Measurements from ENCODE around the gene RIC1.
A peak's percentile ranks its signal among the peaks of the same experiment; 100 is the strongest.

Gene RIC1

DNA sequence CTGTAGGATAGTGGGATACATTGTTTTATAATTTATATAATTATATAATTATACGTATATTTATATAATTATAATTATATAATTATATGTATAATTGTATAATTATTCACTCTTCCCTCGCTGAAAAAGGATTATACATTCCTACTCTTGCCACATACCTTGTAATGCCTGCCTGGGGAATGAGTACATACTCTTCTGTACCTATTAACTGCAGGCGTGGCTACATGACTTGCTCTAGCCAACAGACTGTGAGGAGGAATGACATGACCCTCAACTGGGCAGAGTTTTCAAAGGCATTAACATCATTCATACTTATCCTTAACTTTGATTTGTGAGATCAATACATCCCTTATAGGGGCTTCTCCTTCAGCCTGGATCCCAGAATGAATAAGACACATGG is 184.9 kb downstream of the RIC1 start:
- Histone ChIP-seq H3K4ac (ENCODE audit: low read depth, low read length) (no peak overlapping the region), H3K79me1 (ENCODE audit: low read length) (peaks cover 5% of the 10 kb centered on the region), H3K36me3 (ENCODE audit: control insufficient read depth in 1 of 2, insufficient read depth in 2 of 2, low read length in 2 of 2) (no peaks in the 10 kb centered on the region), H3K4me2 (ENCODE audit: low read length) (no peak overlapping the region), H3K23ac (ENCODE audit: low read length) (no peak overlapping the region), H4K8ac (ENCODE audit: low read depth, low read length) (no peak overlapping the region), H3K9ac (ENCODE audit: low read length) (no peak overlapping the region), H2AK5ac (ENCODE audit: low read length) (no peak overlapping the region), H4K12ac (ENCODE audit: low read depth, low read length) (no peak overlapping the region), H3K18ac (ENCODE audit: low read length) (no peak overlapping the region), H3K27ac (ENCODE audit: low read depth, low read length) (no peak overlapping the region), H2AFZ (ENCODE audit: insufficient read depth, low read length, poor library complexity) (no peak overlapping the region), H3K14ac (ENCODE audit: low read length) (no peak overlapping the region), H3K27me3 (ENCODE audit: insufficient read depth, low read length) (no peaks in the 10 kb centered on the region), H3K4me1 (ENCODE audit: control insufficient read depth in 1 of 2, insufficient read depth in 2 of 2, low read length in 2 of 2) (peaks cover 0 to 4% of the 10 kb centered on the region in 2 experiments), H2BK120ac (ENCODE audit: insufficient read depth, low read length, poor library complexity) (no peak overlapping the region), H3K9me3 (ENCODE audit: insufficient read depth, low read depth, low read length) (no peaks in the 10 kb centered on the region), H3K79me2 (ENCODE audit: control insufficient read depth, insufficient read depth, low read length, poor library complexity) (no peaks in the 10 kb centered on the region), H2BK5ac (ENCODE audit: low read depth, low read length, poor library complexity) (no peak overlapping the region), H4K91ac (ENCODE audit: low read depth, low read length) (no peak overlapping the region), H3K4me3 (ENCODE audit: low read depth, low read length) (no peak overlapping the region), H2BK12ac (ENCODE audit: low read length) (no peak overlapping the region)
- DNase-seq, result peak in 1 of 2 donors; percentile 16
- WGBS (ENCODE audit: extremely low coverage, insufficient coverage, insufficient read length), result no CpG with 5 or more reads among the region's 3 CpGs

DNA sequence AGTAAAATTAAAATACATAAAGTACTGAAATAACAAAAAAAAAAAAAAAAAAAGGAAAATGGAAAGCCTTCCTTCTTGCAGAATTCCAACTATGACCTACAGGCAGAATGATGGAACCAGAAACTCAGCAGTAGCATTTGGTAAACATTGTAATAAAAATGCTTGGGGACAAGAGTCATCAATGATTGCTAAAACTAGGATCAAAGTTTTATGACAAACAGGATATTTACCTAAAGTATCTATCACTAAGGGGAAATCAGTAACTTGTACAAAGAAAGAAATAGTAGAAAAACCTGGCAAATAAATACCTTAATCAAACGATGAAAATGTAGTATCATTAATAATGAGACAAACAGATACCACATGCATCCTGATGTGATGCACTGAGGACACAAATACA is 186.6 kb downstream of the RIC1 start:
- H2BK120ac ChIP-seq (ENCODE audit: insufficient read depth, low read length, poor library complexity), result no peak overlapping the region
- no peak overlapping the region for H3K27ac ChIP-seq (ENCODE audit: low read depth, low read length)
- no CpG with 5 or more reads among the region's 1 CpG for WGBS (ENCODE audit: extremely low coverage, insufficient coverage, insufficient read length)
- H4K12ac ChIP-seq (ENCODE audit: low read depth, low read length), result no peak overlapping the region
- no peak overlapping the region for H3K9ac ChIP-seq (ENCODE audit: low read length)
- no peak overlapping the region for H4K91ac ChIP-seq (ENCODE audit: low read depth, low read length)
- no peak overlapping the region for H2AFZ ChIP-seq (ENCODE audit: insufficient read depth, low read length, poor library complexity)
- H3K4me3 ChIP-seq (ENCODE audit: low read depth, low read length), result no peak overlapping the region
- H3K4me1 ChIP-seq (ENCODE audit: control insufficient read depth in 1 of 2, insufficient read depth in 2 of 2, low read length in 2 of 2), result peaks cover 0 to 4% of the 10 kb centered on the region in 2 experiments
- no peak overlapping the region for H3K4me2 ChIP-seq (ENCODE audit: low read length)
- no peak overlapping the region for H2BK12ac ChIP-seq (ENCODE audit: low read length)
- no peak for DNase-seq
- no peaks in the 10 kb centered on the region for H3K79me2 ChIP-seq (ENCODE audit: control insufficient read depth, insufficient read depth, low read length, poor library complexity)
- no peak overlapping the region for H2AK5ac ChIP-seq (ENCODE audit: low read length)
- H3K18ac ChIP-seq (ENCODE audit: low read length), result no peak overlapping the region
- H3K23ac ChIP-seq (ENCODE audit: low read length), result no peak overlapping the region
- H3K36me3 ChIP-seq (ENCODE audit: control insufficient read depth in 1 of 2, insufficient read depth in 2 of 2, low read length in 2 of 2), result no peaks in the 10 kb centered on the region
- no peaks in the 10 kb centered on the region for H3K27me3 ChIP-seq (ENCODE audit: insufficient read depth, low read length)
- H4K8ac ChIP-seq (ENCODE audit: low read depth, low read length), result no peak overlapping the region
- peaks cover 7% of the 10 kb centered on the region for H3K79me1 ChIP-seq (ENCODE audit: low read length)
- no peak overlapping the region for H3K14ac ChIP-seq (ENCODE audit: low read length)
- no peak overlapping the region for H3K4ac ChIP-seq (ENCODE audit: low read depth, low read length)
- H2BK5ac ChIP-seq (ENCODE audit: low read depth, low read length, poor library complexity), result no peak overlapping the region
- no peaks in the 10 kb centered on the region for H3K9me3 ChIP-seq (ENCODE audit: insufficient read depth, low read depth, low read length)

DNA sequence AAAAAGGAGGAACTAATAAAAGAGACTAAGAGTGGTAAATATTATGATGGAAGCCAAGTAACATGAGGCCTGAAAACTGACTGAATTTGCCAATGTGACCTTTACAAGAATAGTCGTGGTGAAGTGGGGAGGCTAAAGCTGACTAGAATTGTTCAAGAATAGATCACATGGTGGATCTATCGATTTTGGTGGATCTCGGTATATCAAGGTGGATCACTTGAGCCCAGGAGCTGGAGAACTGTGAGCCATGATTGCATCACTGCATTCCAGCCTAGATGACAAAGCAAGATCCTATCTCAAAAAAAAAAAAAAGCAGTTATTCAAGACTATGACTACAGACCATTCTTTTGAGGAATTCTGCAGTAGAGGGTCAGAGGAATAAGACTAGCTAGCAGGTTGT is 189.0 kb downstream of the RIC1 start:
- H3K14ac ChIP-seq (ENCODE audit: low read length), result no peak overlapping the region
- H3K36me3 ChIP-seq (ENCODE audit: control insufficient read depth in 1 of 2, insufficient read depth in 2 of 2, low read length in 2 of 2), result peaks cover 0 to 3% of the 10 kb centered on the region in 2 experiments
- no peak overlapping the region for H2BK5ac ChIP-seq (ENCODE audit: low read depth, low read length, poor library complexity)
- no peak overlapping the region for H4K12ac ChIP-seq (ENCODE audit: low read depth, low read length)
- H3K9me3 ChIP-seq (ENCODE audit: insufficient read depth, low read depth, low read length), result no peaks in the 10 kb centered on the region
- H3K4me2 ChIP-seq (ENCODE audit: low read length), result no peak overlapping the region
- peak; percentile 53 to 92 for DNase-seq
- H3K79me1 ChIP-seq (ENCODE audit: low read length), result peaks cover 7% of the 10 kb centered on the region
- H2BK120ac ChIP-seq (ENCODE audit: insufficient read depth, low read length, poor library complexity), result no peak overlapping the region
- no peak overlapping the region for H3K18ac ChIP-seq (ENCODE audit: low read length)
- no peak overlapping the region for H4K8ac ChIP-seq (ENCODE audit: low read depth, low read length)
- H3K4me1 ChIP-seq (ENCODE audit: control insufficient read depth in 1 of 2, insufficient read depth in 2 of 2, low read length in 2 of 2), result peaks cover 0 to 4% of the 10 kb centered on the region in 2 experiments
- H2AFZ ChIP-seq (ENCODE audit: insufficient read depth, low read length, poor library complexity), result no peak overlapping the region
- H2AK5ac ChIP-seq (ENCODE audit: low read length), result no peak overlapping the region
- no peaks in the 10 kb centered on the region for H3K27me3 ChIP-seq (ENCODE audit: insufficient read depth, low read length)
- no peak overlapping the region for H3K9ac ChIP-seq (ENCODE audit: low read length)
- no peak overlapping the region for H3K4me3 ChIP-seq (ENCODE audit: low read depth, low read length)
- no peak overlapping the region for H2BK12ac ChIP-seq (ENCODE audit: low read length)
- peak overlapping the region; percentile 33 for H3K27ac ChIP-seq (ENCODE audit: low read depth, low read length)
- H3K79me2 ChIP-seq (ENCODE audit: control insufficient read depth, insufficient read depth, low read length, poor library complexity), result no peaks in the 10 kb centered on the region
- no peak overlapping the region for H3K4ac ChIP-seq (ENCODE audit: low read depth, low read length)
- no peak overlapping the region for H3K23ac ChIP-seq (ENCODE audit: low read length)
- no peak overlapping the region for H4K91ac ChIP-seq (ENCODE audit: low read depth, low read length)
- no CpG with 5 or more reads among the region's 3 CpGs for WGBS (ENCODE audit: extremely low coverage, insufficient coverage, insufficient read length)

DNA sequence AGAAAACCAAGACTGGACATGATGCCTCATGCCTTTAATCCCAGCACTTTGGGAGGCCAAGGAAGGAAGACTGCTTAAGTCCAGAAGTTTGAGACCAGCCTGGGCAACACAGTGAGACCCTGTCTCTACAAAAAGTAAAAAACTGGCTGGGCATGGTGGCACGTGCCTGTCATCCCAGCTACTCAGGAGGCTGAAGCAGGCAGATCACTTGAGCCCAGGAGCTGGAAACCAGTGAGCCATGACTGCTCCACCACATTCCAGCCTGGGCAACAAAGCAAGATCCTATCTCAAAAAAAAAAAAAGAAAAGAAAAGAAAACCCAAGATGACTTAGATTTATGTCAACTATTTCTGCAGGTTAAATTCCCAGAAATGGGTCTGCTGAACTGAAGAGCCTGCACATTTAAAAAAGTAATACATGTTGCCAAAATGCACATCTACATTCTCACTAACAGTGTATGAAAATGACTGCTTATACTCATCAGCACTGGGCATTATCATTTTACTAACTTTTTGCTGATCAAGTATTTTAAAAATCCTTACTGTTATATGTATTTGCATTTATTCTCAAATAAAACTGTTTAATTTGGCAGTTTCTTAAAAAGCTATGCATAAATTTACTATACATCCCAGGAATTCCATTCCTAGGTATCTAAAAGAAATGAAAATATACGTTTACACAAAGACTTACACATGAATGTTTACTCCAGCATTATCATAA is 189.7 kb downstream of the RIC1 start:
- peak overlapping the region; percentile 62 for H2AK5ac ChIP-seq (ENCODE audit: low read length)
- no peak overlapping the region for H3K14ac ChIP-seq (ENCODE audit: low read length)
- H3K27ac ChIP-seq (ENCODE audit: low read depth, low read length), result peak overlapping the region; percentile 74
- peak overlapping the region; percentile 76 for H2BK12ac ChIP-seq (ENCODE audit: low read length)
- H3K79me1 ChIP-seq (ENCODE audit: low read length), result peaks cover 7% of the 10 kb centered on the region
- H3K9ac ChIP-seq (ENCODE audit: low read length), result no peak overlapping the region
- peaks cover 0 to 3% of the 10 kb centered on the region in 2 experiments for H3K36me3 ChIP-seq (ENCODE audit: control insufficient read depth in 1 of 2, insufficient read depth in 2 of 2, low read length in 2 of 2)
- H2BK120ac ChIP-seq (ENCODE audit: insufficient read depth, low read length, poor library complexity), result peak overlapping the region; percentile 86
- H3K9me3 ChIP-seq (ENCODE audit: insufficient read depth, low read depth, low read length), result no peaks in the 10 kb centered on the region
- WGBS (ENCODE audit: extremely low coverage, insufficient coverage, insufficient read length), result no CpG with 5 or more reads among the region's 2 CpGs
- H3K4me3 ChIP-seq (ENCODE audit: low read depth, low read length), result no peak overlapping the region
- no peak overlapping the region for H4K8ac ChIP-seq (ENCODE audit: low read depth, low read length)
- H3K18ac ChIP-seq (ENCODE audit: low read length), result no peak overlapping the region
- peak overlapping the region; percentile 55 for H4K91ac ChIP-seq (ENCODE audit: low read depth, low read length)
- peaks cover 0 to 4% of the 10 kb centered on the region in 2 experiments for H3K4me1 ChIP-seq (ENCODE audit: control insufficient read depth in 1 of 2, insufficient read depth in 2 of 2, low read length in 2 of 2)
- no peak overlapping the region for H3K23ac ChIP-seq (ENCODE audit: low read length)
- no peaks in the 10 kb centered on the region for H3K27me3 ChIP-seq (ENCODE audit: insufficient read depth, low read length)
- H4K12ac ChIP-seq (ENCODE audit: low read depth, low read length), result no peak overlapping the region
- H2AFZ ChIP-seq (ENCODE audit: insufficient read depth, low read length, poor library complexity), result no peak overlapping the region
- H3K79me2 ChIP-seq (ENCODE audit: control insufficient read depth, insufficient read depth, low read length, poor library complexity), result no peaks in the 10 kb centered on the region
- peak; percentile 45 to 75 for DNase-seq
- no peak overlapping the region for H3K4ac ChIP-seq (ENCODE audit: low read depth, low read length)
- no peak overlapping the region for H3K4me2 ChIP-seq (ENCODE audit: low read length)
- H2BK5ac ChIP-seq (ENCODE audit: low read depth, low read length, poor library complexity), result peak overlapping the region; percentile 82
